Stimulated activated CD8-positive, alpha-beta memory T cell treated with anti-CD3 and anti-CD28 coated beads, Interleukin-7, amount 100 ng/mL, for 24 hours (primary cell): ENCODE results near the gene TMUB2.
"Not testable (repeated sequence)": the region's sequence is repeated elsewhere in the genome, so short reads cannot be mapped to it uniquely, and the experiment has no call there.

Experiments used
- DNase-seq: peaks from one replicate; pipeline ENCODE4 v3.0.0-alpha.2; 2020; ENCODE audit warnings: low read depth

TMUB2 gene

DNA sequence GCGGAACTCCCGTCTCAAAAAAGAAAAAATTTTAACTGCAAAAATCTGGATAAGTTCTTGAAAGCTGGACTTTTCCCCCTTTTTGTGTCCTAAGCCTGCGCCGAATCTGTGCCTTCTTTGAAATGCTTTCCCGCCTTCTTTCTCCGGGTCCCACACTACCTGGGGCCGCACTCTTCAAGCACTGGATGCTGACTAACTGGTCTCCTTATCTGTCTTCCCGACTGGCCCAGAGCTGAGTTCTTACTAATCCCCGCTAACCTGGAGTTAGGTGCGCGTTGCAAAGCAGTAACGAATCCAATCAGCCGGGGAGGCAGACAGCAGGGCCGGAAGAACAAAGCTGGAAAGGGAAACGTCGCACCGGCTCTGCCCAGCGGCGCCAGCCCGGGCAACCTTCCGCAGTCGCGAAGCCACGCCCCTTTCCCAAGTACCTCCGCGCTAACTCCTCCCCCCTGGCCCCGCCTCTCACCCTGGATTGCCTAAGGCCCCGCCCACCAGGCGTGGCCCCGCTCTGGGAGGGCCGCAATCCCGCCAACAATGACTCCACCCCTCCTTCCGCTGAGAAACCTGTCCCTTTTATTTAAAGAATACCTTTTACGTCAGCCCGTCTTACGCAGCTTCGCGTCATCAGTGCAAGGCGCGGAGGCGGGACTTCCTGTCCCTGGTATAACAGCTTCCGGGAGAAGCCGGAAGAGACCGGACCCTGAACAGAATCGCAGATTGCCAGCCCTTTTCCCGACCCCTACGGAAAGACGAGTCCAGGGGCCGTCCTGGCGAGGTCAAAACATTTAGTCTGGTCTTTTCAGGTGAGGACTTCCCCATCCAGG, at the start of gene TMUB2:
TSS of gene TMUB2 (plus strand) at position 666 of the 824 bp plus-strand sequence. CDS start 737 bp downstream, outside the sequence.
- DNase-seq, result peak; percentile 98

DNA sequence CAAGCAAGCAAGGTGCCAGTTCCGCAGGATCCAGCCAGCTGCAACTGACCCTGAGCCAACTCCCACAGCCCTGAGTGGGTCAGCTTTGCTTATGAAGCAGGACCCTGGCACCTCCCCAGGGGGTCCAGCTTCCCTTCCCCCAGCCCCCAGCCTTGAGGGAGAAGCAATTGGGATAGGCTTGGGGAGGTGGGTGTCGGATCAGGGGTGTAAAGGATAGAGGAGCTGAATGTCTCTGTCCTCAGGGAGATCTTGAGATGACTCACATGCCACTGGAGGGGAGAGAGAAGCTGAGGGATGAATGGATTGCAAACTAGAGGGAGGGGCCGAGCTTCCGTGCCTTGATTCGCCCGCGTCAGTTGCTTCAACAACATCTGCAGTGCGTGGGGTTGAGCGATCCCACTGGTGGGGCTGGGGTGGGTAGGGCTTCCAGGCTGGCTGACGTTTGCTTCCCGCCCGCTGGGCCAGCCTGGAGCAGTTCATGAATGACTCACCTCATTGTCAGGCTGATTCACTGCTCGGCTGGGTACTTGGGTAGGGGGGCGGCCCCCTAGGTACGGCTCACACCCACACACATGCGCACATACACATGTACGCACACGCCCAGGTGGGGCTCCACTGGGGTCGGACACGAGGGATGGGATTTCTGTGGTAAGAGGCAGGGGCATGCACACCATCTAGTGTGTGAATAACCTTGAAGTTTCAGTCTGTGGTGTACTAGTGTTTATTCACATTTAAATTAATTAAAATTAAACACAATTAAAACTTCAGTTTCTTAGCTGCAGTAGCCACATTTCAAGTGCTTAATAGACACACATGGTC, 48.7 kb upstream of the TMUB2 start:
- DNase-seq, result peak; percentile 36

DNA sequence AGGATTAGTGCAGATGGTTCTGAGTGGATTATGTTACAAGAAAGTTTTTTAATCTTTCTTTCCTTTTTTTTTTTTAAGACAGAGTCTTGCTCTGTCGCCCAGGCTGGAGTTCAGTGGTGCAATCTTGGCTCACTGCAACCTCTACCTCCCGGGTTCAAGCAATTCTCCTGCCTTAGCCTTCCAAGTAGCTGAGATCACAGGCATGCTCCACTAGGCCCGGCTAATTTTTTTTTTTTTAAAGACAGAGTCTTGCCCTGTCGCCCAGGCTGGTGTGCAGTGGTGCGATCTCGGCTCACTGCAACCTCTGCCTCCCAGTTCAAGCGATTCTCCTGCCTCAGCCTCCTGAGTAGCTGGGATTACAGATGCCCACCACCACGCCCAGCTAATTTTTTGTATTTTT, 42.9 kb upstream of the TMUB2 start:
- DNase-seq, result not testable (repeated sequence)

DNA sequence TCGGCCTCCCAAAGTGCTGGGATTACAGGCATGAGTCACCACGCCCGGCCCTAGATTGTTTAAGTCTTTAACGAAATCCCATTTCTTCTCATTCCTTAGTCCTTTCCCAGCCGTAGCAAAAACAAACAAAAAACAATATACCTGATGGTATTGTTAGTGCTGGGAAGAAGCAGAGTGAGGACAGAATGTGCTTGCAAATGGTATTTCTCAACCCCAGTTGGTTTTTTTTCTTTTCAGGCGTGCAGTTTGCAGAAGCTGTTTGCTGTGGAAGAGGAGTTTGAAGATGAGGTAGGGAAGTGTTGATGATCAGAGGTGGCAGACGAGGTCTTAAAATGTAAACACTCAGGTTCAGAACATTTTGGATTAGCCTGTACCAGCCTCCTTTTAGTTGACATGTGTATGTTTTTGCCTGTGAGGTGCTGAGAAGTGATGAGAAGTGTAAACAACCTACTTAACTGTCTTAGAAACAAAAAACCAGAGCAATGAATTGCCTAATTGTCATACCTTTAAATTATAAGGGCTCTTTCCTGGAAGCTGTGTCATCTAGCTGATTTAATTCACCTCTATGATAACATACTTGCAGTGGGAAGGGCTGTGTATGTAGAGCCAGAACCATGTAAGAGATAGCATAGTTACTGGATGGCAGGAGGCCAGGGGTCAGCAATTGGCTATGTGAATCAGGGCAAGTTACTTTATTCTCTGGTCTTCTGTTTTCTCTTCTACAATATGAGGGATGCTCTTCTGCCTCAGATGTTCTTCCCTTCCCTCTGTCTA, 41.6 kb upstream of the TMUB2 start:
- no peak for DNase-seq

DNA sequence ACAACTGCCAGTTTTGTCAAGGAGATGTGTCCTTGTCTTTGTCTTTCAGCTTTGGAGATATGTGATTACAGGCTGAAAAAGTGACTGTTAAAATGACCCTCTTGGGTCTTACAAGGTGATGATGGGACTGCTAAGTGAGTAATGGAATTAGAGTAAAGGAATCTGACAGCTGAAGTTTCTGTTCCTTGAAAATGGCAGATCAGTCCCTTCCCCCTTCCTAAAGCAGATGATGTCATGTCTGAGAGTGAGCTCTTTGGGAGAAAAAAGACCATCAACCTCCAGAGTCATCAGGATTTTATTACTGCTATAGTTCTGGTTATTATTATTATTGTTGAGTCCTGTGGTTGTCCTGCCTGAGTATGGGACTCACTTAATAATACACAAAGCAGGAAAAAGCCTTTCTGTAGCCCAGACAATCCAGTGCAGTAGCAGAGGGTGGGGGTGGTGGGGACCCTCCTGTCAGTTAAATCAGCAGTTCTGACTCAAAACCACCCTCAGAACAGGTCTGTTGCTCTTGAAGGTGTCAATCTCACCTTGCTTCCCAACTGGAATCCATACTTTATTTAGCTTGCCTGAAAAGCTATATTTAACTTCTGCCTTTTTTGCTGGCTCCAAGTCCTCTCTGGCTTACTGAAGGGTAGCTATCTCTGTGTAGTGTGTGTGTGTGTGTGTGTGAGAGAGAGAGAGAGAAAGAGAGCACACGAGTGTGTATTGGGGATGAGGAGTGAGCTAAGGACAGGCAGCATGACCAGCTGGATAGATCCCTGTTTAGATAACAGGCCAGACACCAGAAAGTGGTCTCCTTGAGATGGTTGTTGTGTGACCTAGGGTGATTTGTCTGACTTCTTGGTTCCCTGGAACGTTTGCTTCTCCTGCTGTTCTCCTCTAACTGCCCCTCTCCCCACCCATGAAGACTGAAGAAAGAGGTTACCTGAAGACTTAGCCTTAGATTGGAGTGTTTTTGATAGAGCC, 40.1 kb upstream of the TMUB2 start:
- DNase-seq, result no peak

DNA sequence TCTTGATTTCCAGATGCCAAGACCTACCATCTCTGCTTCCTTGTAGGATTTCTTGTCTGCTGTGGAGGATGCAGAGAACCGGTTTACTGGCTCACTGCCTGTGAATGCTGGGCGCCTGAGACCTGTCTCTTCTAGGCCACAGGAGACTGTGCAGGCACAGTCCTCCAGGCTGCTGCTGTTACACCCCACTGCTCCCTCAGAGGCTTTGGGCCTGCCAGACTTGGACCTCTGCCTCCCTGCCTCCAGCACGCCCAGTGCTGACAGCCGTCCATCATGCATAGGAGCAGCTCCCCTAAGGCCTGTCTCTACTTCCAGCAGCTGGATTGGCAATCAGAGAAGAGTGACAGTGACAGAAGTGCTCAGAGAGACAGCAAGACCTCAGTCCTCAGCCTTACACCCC, 39.0 kb upstream of the TMUB2 start:
- DNase-seq, result no peak

DNA sequence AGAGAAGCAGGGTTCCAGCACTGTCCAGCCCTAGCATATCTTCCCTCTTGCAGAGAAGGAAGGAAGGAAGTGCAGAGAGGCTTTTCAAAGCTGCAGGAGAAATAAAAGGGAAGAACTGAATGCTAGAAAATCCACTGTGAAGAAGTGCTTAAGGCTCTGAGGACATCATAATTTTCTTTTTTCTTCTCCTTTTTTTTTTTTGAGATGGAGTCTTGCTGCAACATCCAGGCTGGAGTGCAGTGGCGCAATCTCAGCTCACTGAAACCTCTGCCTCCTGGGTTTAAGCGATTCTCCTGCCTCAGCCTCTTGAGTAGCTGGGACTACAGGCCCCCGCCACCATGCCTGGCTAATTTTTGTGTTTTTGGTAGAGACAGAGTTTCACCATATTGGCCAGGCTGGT, 37.7 kb upstream of the TMUB2 start:
- DNase-seq, result not testable (repeated sequence)

DNA sequence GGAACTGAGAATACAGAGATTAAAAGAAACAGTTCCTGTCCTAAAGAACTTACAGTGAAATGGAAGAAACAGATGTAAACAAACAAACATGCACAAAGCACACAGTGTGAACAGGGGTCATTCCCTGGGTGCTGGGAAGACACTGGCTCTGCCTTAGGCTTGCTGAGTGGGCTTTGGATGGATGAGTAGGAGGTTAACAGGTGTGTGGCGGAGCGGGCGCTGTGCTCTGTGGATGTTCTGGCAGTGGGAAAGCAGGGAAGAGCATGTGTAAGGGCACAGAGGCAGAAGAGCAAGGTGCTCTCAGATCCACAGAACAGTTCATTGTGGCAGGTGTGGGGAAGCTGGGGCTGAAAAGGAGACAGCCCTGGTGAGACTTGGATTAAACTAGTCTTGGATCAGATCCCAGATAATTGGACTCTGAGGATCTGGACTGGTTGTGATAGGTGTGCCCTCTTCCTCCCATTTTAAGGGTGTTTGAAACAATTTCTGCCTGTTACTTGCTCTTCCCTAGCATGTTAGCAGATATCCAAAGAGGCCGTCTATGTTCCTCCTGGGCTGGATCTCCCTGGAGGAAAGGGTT, 36.9 kb upstream of the TMUB2 start:
- no peak for DNase-seq

DNA sequence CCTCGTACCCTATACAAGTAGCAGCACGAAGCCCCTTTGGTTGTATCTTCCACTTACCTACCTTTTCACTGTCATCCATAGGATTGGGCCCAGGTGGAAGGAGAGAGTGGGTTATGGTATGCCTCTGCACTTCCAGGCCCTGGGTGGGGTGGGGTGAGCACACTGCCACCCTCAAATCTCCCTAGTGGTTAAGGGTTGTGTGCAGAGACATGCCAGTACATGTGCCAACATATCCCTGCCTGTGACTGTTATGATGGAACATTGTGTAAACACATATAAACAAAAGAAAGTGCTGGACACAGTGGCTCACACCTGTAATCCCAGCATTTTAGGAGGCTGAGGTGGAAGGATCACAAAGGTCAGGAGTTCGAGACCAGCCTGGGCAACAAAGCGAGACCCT, 33.9 kb upstream of the TMUB2 start:
- DNase-seq, result no peak

DNA sequence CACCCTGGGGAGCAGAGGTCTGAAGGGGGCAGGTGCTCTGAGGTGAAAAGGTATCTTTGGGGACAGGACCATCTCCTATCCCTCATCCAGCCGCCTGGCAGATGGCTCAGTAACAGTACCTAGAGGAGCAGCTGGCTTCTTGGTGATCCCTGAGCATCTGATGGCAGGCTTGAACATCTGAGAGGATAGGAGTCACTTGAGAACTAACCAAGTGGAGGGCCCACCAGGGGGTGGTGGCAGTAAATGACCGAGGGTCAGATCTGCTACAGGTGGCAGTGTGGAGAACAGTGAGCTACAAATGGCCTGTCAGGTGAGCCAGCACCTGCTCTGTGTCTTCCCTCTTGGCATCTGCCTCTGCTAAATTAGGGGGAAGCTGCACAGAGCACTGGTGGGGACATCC, 31.3 kb upstream of the TMUB2 start:
- no peak for DNase-seq

DNA sequence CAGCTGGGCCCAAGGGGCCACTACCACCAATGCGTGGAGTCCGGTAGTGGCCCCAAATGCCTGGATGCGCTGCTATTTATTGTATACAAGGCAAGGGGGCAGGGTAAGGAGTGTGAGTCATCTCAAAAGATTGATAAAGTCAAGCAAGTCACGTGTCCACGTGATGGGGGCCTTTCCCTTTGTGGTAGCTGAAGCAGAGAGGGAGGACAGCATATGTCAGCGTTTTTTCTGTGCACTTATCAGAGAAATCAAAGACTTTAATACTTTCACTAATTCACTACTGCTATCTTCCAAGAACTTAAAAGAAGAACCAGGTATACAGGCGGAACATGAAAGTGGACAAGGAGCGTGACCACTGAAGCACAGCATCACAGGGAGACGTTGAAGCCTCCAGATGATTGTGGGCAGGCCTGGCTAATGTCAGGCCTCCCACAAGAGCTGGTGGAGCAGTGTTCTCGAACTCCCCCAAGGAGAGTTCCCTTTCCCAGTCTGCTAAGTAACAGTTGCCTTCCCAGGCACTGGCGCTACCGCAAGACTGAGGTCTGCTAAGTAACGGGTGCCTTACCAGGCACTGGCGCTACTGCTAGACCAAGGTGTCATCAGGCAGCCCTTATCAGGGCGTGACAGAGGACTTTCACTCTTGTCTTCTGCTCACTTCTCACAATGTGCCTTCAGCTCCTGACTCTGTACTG, 27.1 kb upstream of the TMUB2 start:
- peak; percentile 12 for DNase-seq

DNA sequence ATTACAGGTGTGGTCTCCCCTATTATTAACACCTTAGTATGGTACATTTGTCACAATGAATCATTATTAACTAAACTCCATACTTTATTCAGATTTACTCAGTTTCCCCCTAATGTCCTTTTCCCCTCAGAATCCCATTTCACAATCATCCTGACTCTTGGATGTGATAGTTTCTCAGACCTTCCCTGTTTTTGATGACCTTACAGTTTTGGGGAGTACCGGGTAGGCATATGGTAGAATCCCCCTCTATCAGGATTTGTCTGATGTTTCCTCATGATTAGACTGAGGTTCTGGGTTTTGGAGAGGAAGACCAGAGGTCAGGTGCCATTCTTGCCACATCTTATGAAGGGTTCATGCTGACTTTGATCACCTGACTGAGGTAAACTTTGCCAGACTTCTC, 22.3 kb upstream of the TMUB2 start:
- no peak for DNase-seq

DNA sequence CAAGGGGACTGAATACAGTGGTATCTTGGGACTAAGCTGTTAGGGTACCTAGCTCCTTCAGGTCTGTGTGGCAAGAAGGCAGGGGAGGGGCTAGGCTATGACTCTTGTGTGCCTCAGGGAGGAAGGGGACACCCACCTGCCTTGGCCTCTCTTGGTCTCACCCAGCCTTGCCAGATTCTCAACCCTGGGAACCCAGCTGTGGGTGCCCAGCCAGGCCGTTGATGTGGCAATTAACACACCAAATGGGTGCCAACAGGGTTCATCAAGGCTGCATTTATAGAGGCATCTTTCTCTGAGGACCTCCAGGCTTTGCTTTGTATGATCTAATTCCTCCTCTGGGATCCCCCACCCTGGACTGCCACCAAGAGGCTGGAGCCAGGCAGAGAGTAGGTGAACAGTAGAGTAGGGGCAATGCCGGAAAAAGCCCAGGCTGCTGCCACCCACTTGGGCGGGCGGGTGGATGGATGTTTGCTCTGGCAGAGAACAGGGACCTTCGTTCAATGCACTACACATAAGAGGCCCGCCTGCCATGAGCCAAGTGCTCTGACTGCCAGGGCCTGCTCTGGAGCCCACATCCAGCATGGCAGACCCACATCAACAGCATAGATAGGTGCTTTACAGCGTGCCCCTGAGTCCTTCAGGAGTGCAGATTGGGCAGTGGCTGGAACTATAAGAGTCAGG, 19.5 kb upstream of the TMUB2 start:
- no peak for DNase-seq

DNA sequence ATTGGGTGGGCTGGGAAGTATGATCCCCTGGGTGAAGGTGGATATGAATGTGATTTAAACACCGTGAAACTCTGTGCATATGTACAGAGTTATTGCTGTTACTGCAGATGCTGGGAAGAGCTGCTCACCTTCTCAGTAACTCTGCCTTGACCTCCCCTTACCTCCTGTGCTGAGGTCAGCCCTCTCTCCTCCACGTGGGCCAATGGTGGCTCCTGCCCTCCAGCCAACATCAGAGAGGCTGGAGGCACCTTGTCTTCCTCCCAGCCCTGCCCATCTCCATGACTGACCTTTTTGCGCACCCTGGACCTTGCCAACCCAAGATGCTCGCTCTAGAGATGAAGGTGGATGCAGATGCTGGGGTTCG, 16.7 kb upstream of the TMUB2 start:
- DNase-seq, result no peak

DNA sequence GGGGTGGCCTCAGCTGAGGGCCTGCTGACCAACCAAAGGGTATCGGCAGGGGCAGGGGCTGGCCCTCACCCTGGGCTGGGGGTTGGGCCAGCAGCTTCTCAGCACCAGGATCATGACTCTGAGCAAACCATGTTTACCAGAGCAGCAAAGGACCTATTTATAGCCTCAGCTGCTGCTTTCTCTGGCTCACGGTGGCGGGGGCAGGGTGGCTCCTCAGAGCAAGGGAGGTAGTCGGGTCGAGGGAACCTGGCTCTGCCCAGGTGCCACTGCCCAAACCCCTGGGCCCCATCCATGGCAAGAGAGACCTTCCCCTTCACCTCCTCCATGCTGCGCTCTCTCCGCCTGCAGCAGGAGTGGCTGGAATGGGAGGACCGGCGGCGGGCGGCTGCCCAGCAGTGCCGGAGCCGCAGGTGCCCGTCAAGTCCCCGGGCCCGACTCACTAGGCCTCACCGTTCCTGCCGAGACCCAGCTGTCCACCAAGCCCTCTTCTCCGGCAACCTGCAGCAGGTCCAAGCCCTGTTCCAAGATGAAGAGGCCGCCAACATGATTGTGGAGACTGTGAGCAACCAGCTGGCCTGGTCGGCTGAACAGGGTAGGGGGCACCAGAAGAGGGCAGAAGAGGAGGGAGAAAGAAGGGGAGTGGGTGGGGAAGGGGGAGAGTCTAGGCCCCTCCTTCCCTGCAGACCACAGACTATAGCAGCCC, 16.1 kb upstream of the TMUB2 start, which contains the start of gene ASB16:
TSS of gene ASB16 (plus strand) at position 206 of the 703 bp plus-strand sequence. CDS start at position 292, 86 bp downstream.
- no peak for DNase-seq

DNA sequence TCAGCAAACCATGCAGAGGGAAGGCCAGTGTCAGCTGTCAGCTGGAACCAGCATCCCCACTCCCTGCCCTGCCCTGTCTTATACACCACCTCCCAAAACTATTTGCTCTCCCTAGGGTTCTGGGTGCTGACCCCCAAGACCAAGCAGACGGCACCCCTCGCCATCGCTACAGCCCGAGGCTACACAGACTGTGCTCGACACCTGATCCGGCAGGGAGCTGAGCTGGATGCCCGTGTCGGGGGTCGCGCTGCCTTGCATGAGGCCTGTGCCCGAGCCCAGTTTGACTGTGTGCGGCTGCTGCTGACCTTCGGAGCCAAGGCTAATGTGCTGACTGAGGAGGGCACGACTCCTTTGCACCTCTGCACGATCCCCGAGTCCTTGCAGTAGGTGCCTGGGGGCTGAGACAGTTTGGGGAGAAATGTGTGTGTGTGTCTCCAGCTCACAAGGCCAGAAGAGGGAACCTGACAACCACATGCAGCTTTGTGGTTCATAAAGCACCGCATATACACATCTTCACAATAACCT, 14.8 kb upstream of the TMUB2 start:
- no peak for DNase-seq

DNA sequence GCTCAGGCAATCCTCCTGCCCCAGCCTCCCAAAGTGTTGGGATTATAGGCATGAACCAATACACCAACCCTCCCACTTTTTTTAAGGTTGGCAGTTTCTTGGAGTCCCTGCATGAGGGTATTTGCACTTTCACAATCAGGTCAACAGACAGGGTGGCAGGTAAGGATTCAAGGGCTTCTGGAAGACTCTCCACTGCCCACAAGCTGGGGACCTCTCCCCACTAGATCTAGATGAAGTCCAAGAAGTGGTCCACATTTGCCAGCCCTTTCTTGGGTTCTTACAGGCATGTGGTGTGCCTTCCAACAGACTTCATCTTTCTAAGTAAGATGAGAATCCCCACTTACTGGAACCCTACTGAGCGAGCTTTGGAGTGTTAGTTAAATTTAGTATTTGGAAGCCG, 12.3 kb upstream of the TMUB2 start:
- DNase-seq, result no peak

DNA sequence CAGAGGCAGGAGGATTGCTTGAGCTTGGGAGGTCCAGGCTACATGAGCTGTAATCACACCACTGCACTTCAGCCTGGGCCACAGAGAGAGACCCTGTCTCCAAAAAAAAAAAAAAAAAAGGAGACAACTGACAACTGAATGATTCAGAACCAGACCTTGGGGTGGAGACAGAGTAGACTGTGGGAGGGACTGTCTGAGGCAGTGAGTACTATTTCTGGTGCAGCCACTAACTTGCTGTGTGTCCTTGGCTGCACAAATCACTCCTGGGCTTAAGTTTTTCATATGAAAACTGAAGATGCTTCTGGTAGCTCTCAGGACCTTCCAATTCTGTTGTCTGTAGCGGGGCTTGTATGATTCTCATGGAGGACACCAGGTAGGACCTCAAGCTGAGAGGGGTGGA, 10.5 kb upstream of the TMUB2 start:
- no peak for DNase-seq
